Measurements from ENCODE around the gene RMRP. TPM values are rescaled to one million over a fixed set of nuclear protein-coding genes. Genes with fewer than 3 reads are reported as not detected.

The RMRP gene
- polyA plus RNA-seq, 1 experiment, result 1,738 TPM

- CTCF ChIA-PET, result interaction anchor here (1.9 to 8.9 kb wide), 9 partner anchors 13 to 51 kb away, joined by 8 to 177 read pairs (median 34); partner anchors contain the start of genes ARHGEF39, CA9, CCDC107 and RMRP
- H3K27me3 ChIP-seq (ENCODE audit: control insufficient read depth, insufficient read depth, low read length), result no peaks in the 10 kb centered on the region
Observed at GRCh38 chr9:35697486-35697885, 39.7 kb upstream of the RMRP start.

GRCh38 chr9:35696520-35697215 lies 38.8 kb upstream of the RMRP start:
- POLR2A ChIA-PET, result interaction anchor here (0.7 to 0.8 kb wide), 2 partner anchors 31 to 35 kb away, joined by 3 to 6 read pairs; no protein-coding TSS in a partner anchor
- DNase-seq (ENCODE audit: low read depth), result no peak
- no peak overlapping the region for H3K4me3 ChIP-seq (ENCODE audit: low read depth, low read length)

More at GRCh38 chr9:35697486-35697885, 39.7 kb upstream of the RMRP start:
- POLR2A ChIA-PET, result no interaction called here
- Histone ChIP-seq H3K36me3 (ENCODE audit: control insufficient read depth, insufficient read depth, low read length) (peaks cover 43% of the 10 kb centered on the region), H3K4me3 (ENCODE audit: low read depth, low read length) (no peak overlapping the region)
- TF ChIP-seq CTCF (IDR thresholded peaks at IDR 0.05; ENCODE audit: insufficient read depth, low read depth, low read length), result no peak
- DNase-seq (ENCODE audit: low read depth), result no peak

GRCh38 chr9:35695943-35696401 lies 38.2 kb upstream of the RMRP start:
- H3K36me3 ChIP-seq (ENCODE audit: control insufficient read depth, insufficient read depth, low read length), result peaks cover 33% of the 10 kb centered on the region
- H3K27me3 ChIP-seq (ENCODE audit: control insufficient read depth, insufficient read depth, low read length), result no peaks in the 10 kb centered on the region
- DNase-seq (ENCODE audit: low read depth), result no peak
- H3K4me3 ChIP-seq (ENCODE audit: low read depth, low read length), result no peak overlapping the region
- CTCF ChIA-PET, result interaction anchor here (0.8 to 8.9 kb wide), 19 partner anchors 8 to 130 kb away, joined by 3 to 177 read pairs (median 9); partner anchors contain the start of genes ARHGEF39, CA9, CCDC107 and CREB3
- POLR2A ChIA-PET, result no interaction called here
- no peak for TF ChIP-seq CTCF (IDR thresholded peaks at IDR 0.05; ENCODE audit: insufficient read depth, low read depth, low read length)

More at GRCh38 chr9:35696520-35697215, 38.8 kb upstream of the RMRP start:
- H3K27me3 ChIP-seq (ENCODE audit: control insufficient read depth, insufficient read depth, low read length), result no peaks in the 10 kb centered on the region
- TF ChIP-seq CTCF (IDR thresholded peaks at IDR 0.05; ENCODE audit: insufficient read depth, low read depth, low read length), result peak; percentile 87
- H3K36me3 ChIP-seq (ENCODE audit: control insufficient read depth, insufficient read depth, low read length), result peaks cover 38% of the 10 kb centered on the region
- CTCF ChIA-PET, result interaction anchor here (0.6 to 8.9 kb wide), 21 partner anchors 9 to 80 kb away, joined by 3 to 177 read pairs (median 8); partner anchors contain the start of genes ARHGEF39, CA9, CCDC107 and CREB3

GRCh38 chr9:35691757-35692301 lies 34.0 kb upstream of the RMRP start:
- Histone ChIP-seq H3K27me3 (ENCODE audit: control insufficient read depth, insufficient read depth, low read length) (no peaks in the 10 kb centered on the region), H3K4me3 (ENCODE audit: low read depth, low read length) (no peak overlapping the region), H3K36me3 (ENCODE audit: control insufficient read depth, insufficient read depth, low read length) (peaks cover 12% of the 10 kb centered on the region)
- ChIA-PET CTCF (interaction anchor here (0.6 to 3.8 kb wide), 6 partner anchors 20 to 45 kb away, joined by 3 to 26 read pairs (median 4); no protein-coding TSS in a partner anchor), POLR2A (interaction anchor here (0.7 to 4.2 kb wide), 3 partner anchors 37 to 48 kb away, joined by 3 to 35 read pairs (median 13); partner anchors contain the start of genes CREB3 and TLN1)
- no peak for DNase-seq (ENCODE audit: low read depth)
- TF ChIP-seq CTCF (IDR thresholded peaks at IDR 0.05; ENCODE audit: insufficient read depth, low read depth, low read length), result no peak

GRCh38 chr9:35691334-35691650 lies 33.5 kb upstream of the RMRP start:
- CTCF ChIA-PET, result interaction anchor here (0.6 to 3.8 kb wide), 8 partner anchors 21 to 87 kb away, joined by 3 to 26 read pairs (median 4); partner anchors contain the start of genes CCDC107 and RMRP
- H3K4me3 ChIP-seq (ENCODE audit: low read depth, low read length), result peak overlapping the region; percentile 98
- no peak for DNase-seq (ENCODE audit: low read depth)
- TF ChIP-seq CTCF (IDR thresholded peaks at IDR 0.05; ENCODE audit: insufficient read depth, low read depth, low read length), result no peak
- H3K27me3 ChIP-seq (ENCODE audit: control insufficient read depth, insufficient read depth, low read length), result no peaks in the 10 kb centered on the region
- H3K36me3 ChIP-seq (ENCODE audit: control insufficient read depth, insufficient read depth, low read length), result peaks cover 13% of the 10 kb centered on the region
- POLR2A ChIA-PET, result interaction anchor here (0.6 to 4.2 kb wide), 8 partner anchors 9 to 173 kb away, joined by 3 to 35 read pairs (median 6); partner anchors contain the start of genes CCDC107, CREB3, RMRP and TLN1

Data from BJ (cell line).